GM19238 (cell line): ENCODE measurements around the gene PHLDB1.
"Not testable (repeated sequence)": the region's sequence is repeated elsewhere in the genome, so short reads cannot be mapped to it uniquely, and the experiment has no call there.

Experiments used
- DNase-seq: peaks from one replicate; pipeline ENCODE4 v3.0.0; 2011; ENCODE audit warnings: low spot score; ENCODE audit not compliant: insufficient read length

The PHLDB1 gene

GRCh38 chr11:118684187-118684586, 76.8 kb downstream of the PHLDB1 start:
- DNase-seq: no peak

GRCh38 chr11:118687906-118688305, 80.5 kb downstream of the PHLDB1 start:
- no peak for DNase-seq

- DNase-seq: not testable (repeated sequence)
Observed at GRCh38 chr11:118688339-118688738, 80.9 kb downstream of the PHLDB1 start.

GRCh38 chr11:118688851-118689502, 81.6 kb downstream of the PHLDB1 start:
- no peak for DNase-seq

- no peak for DNase-seq
Observed at GRCh38 chr11:118689503-118689851, 82.1 kb downstream of the PHLDB1 start.

- peak; percentile 85 for DNase-seq
Observed at GRCh38 chr11:118689852-118690552, 82.6 kb downstream of the PHLDB1 start.

- no peak for DNase-seq
Observed at GRCh38 chr11:118690553-118691304, 83.3 kb downstream of the PHLDB1 start.

- DNase-seq: no peak
Observed at GRCh38 chr11:118691926-118692830, 84.8 kb downstream of the PHLDB1 start.

GRCh38 chr11:118694185-118694584, 86.8 kb downstream of the PHLDB1 start:
- no peak for DNase-seq

GRCh38 chr11:118694771-118695170, 87.4 kb downstream of the PHLDB1 start:
- no peak for DNase-seq

GRCh38 chr11:118696673-118697226, 89.3 kb downstream of the PHLDB1 start:
- DNase-seq: no peak

GRCh38 chr11:118697346-118697745, 89.9 kb downstream of the PHLDB1 start:
- no peak for DNase-seq

GRCh38 chr11:118699506-118700220, 92.2 kb downstream of the PHLDB1 start:
- no peak for DNase-seq

- DNase-seq: no peak
Observed at GRCh38 chr11:118703563-118704106, 96.2 kb downstream of the PHLDB1 start.

- DNase-seq: no peak
Observed at GRCh38 chr11:118705111-118705741, 97.8 kb downstream of the PHLDB1 start.

GRCh38 chr11:118705791-118706545, 98.6 kb downstream of the PHLDB1 start:
- no peak for DNase-seq

GRCh38 chr11:118706546-118706825, 99.1 kb downstream of the PHLDB1 start:
- no peak for DNase-seq
